Prostate gland (tissue), 2 donors: ENCODE results near the gene FALEC.

Experiments
- POLR2AphosphoS5 ChIP-seq: sonication (generic); formaldehyde crosslinking; IDR thresholded peaks from one replicate; pipeline ENCODE4 v1.6.1; 2017; ENCODE audit warnings: antibody characterized with exemption
- TF ChIP-seq, protein P1 (sequence below), 4 experiments: fragments of 200-600 bp in 2 of 4; fragments of 450-650 bp in 2 of 4; sonication (generic) in 2 of 4; IDR thresholded peaks; 1 replicate in 3 of 4; 2 replicates in 1 of 4; pipeline ENCODE4 v1.5.1; 2016 to 2019; ENCODE audit warnings: antibody characterized with exemption in 4 of 4, mild to moderate bottlenecking in 2 of 4, moderate library complexity in 2 of 4

GRCh38 chr1:150513351-150513791, 2.2 kb upstream of the FALEC start:
- TF ChIP-seq, protein P1, sequence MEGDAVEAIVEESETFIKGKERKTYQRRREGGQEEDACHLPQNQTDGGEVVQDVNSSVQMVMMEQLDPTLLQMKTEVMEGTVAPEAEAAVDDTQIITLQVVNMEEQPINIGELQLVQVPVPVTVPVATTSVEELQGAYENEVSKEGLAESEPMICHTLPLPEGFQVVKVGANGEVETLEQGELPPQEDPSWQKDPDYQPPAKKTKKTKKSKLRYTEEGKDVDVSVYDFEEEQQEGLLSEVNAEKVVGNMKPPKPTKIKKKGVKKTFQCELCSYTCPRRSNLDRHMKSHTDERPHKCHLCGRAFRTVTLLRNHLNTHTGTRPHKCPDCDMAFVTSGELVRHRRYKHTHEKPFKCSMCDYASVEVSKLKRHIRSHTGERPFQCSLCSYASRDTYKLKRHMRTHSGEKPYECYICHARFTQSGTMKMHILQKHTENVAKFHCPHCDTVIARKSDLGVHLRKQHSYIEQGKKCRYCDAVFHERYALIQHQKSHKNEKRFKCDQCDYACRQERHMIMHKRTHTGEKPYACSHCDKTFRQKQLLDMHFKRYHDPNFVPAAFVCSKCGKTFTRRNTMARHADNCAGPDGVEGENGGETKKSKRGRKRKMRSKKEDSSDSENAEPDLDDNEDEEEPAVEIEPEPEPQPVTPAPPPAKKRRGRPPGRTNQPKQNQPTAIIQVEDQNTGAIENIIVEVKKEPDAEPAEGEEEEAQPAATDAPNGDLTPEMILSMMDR (IDR thresholded peaks at IDR 0.05) = no peak
- TF ChIP-seq POLR2AphosphoS5 = no peak
